OCI-LY7 (cell line): ENCODE data around the gene HSPB7.

Experiments used
- CTCF ChIP-seq: fragments of 200-600 bp; sonication (generic); conservative IDR thresholded peaks from 2 replicates; pipeline ENCODE4 v1.5.1; 2014; ENCODE audit warnings: mild to moderate bottlenecking, antibody characterized with exemption, low read length, moderate library complexity, mixed read lengths
- EZH2phosphoT487 ChIP-seq: fragments of 200-600 bp; sonication (generic); IDR thresholded peaks from 2 replicates; pipeline ENCODE4 v1.6.1; 2018; ENCODE audit warnings: low read depth, borderline replicate concordance, mild to moderate bottlenecking, mixed run types, antibody characterized with exemption, low read length, moderate library complexity, mixed read lengths

- TF ChIP-seq CTCF (no peak), EZH2phosphoT487 (no peak)
Measured at GRCh38 chr1:16010837-16011236, 7.0 kb downstream of the HSPB7 start.
